Measurements from ENCODE around the gene MSMP.

DNA sequence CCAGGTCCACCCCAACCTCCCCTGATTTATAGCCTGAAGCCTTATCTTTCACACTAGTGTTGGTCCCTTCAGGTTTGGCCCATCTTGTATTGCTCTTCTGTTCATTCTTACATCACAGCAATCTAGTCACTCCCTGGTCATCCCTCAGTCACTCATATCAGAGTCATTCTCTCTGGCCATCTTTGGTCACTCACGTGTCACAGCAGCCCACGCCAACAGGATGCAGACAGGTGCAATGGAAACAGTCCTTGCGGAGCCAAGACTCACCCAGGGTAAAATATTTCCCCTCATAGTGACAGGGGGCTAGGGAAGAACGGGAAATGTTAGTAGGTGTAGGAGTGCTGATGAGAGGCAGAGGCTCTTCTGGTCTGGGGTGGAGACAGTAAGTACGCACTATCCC is 610 bp downstream of the MSMP start:
- TF ChIP-seq, protein P1, sequence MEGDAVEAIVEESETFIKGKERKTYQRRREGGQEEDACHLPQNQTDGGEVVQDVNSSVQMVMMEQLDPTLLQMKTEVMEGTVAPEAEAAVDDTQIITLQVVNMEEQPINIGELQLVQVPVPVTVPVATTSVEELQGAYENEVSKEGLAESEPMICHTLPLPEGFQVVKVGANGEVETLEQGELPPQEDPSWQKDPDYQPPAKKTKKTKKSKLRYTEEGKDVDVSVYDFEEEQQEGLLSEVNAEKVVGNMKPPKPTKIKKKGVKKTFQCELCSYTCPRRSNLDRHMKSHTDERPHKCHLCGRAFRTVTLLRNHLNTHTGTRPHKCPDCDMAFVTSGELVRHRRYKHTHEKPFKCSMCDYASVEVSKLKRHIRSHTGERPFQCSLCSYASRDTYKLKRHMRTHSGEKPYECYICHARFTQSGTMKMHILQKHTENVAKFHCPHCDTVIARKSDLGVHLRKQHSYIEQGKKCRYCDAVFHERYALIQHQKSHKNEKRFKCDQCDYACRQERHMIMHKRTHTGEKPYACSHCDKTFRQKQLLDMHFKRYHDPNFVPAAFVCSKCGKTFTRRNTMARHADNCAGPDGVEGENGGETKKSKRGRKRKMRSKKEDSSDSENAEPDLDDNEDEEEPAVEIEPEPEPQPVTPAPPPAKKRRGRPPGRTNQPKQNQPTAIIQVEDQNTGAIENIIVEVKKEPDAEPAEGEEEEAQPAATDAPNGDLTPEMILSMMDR (IDR thresholded peaks at IDR 0.05; ENCODE audit: low read depth, low read length), result no peak
- no peak for TF ChIP-seq POLR2A (IDR thresholded peaks at IDR 0.05; ENCODE audit: extremely low read depth, insufficient read length)
- TF ChIP-seq, protein P2, sequence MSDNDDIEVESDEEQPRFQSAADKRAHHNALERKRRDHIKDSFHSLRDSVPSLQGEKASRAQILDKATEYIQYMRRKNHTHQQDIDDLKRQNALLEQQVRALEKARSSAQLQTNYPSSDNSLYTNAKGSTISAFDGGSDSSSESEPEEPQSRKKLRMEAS (IDR thresholded peaks at IDR 0.05; ENCODE audit: low read depth, low read length), result no peak
